Measurements from ENCODE around the gene PBX4.

- TF ChIP-seq CTCF (IDR thresholded peaks at IDR 0.05) (peak; percentile 50), ZFX (IDR thresholded peaks at IDR 0.05; ENCODE audit: borderline replicate concordance) (no peak)
Measured at GRCh38 chr19:19663256-19664120, 45.0 kb upstream of the PBX4 start, which contains the start of gene ATP13A1.
